Endothelial cell of umbilical vein (primary cell): ENCODE results near the gene APOD. TPM values are rescaled to one million over a fixed set of nuclear protein-coding genes. Genes with fewer than 3 reads are reported as not detected.

Source experiments
- BruUV-seq: library from RNA; stranded (reverse); fragments of 400-500 nt; replicated peaks from 2 replicates; lab custom pipeline; 2021; lab: Mats Ljungman, UMichigan
- CTCF ChIA-PET: fragments of 300-600, 350-600 bp; sonication (Branson Sonifier 250); formaldehyde crosslinking; loops from one replicate; lab custom pipeline; 2021; ENCODE audit warnings: antibody characterized with exemption, inconsistent platforms; lab: Charles Lee
- POLR2A ChIA-PET: fragments of 300-600, 350-600 bp; sonication (Branson Sonifier 250); formaldehyde crosslinking; loops from one replicate; lab custom pipeline; 2021; ENCODE audit warnings: antibody characterized with exemption, inconsistent platforms; lab: Charles Lee
- DNase-seq: peaks from one replicate; pipeline ENCODE4 v3.0.0-alpha.2; 2011; ENCODE audit warnings: low read depth, low spot score
- FAIRE-seq: peaks from 2 replicates; lab custom pipeline; 2011; peaks lifted over from hg19 to GRCh38; lab: Jason Lieb, UNC
- H2AFZ ChIP-seq: 2 replicates; pipeline ENCODE4 v1.6.0; 2012; ENCODE audit warnings: low read depth, low read length, control low read depth, inconsistent platforms
- H3K27ac ChIP-seq: 2 replicates; pipeline ENCODE4 v1.5.1; 2011; ENCODE audit warnings: low read depth, mild to moderate bottlenecking, control low read depth, low read length, moderate library complexity; ENCODE audit not compliant: insufficient read depth
- H3K27me3 ChIP-seq, 2 experiments: 2 replicates each; pipeline versions ENCODE4 v1.6.0 to v1.6.1; 2011; ENCODE audit warnings: low read length in 2 of 2, mixed read lengths in 1 of 2; ENCODE audit not compliant: control insufficient read depth in 2 of 2, insufficient read depth in 2 of 2
- H3K36me3 ChIP-seq, 2 experiments: 2 replicates in 1 of 2; 3 replicates in 1 of 2; pipeline ENCODE4 v1.5.1; 2011; ENCODE audit warnings: low read length in 2 of 2, mild to moderate bottlenecking in 1 of 2, moderate library complexity in 1 of 2; ENCODE audit not compliant: control insufficient read depth in 2 of 2, insufficient read depth in 2 of 2; ENCODE audit errors: extremely low read depth in 1 of 2
- H3K4me1 ChIP-seq: 3 replicates; pipeline ENCODE4 v1.5.1; 2011; ENCODE audit warnings: mild to moderate bottlenecking, low read length; ENCODE audit not compliant: control insufficient read depth, insufficient read depth; ENCODE audit errors: extremely low read depth
- H3K4me2 ChIP-seq: 2 replicates; pipeline ENCODE4 v1.6.1; 2011; ENCODE audit warnings: low read length, control low read depth, mixed read lengths; ENCODE audit not compliant: insufficient read depth
- H3K4me3 ChIP-seq, 3 experiments: fragments of 200-600 bp in 1 of 3; sonication (generic), shearing (Covaris generic) in 1 of 3; replicated peaks in 1 of 3; 2 replicates each; pipeline ENCODE4 v1.5.1; 2011 to 2016; ENCODE audit warnings: control low read depth in 3 of 3, low read length in 3 of 3, mild to moderate bottlenecking in 2 of 3, inconsistent platforms in 1 of 3, low read depth in 1 of 3, moderate library complexity in 1 of 3; ENCODE audit not compliant: insufficient read depth in 1 of 3
- H3K79me2 ChIP-seq: 2 replicates; pipeline ENCODE4 v1.6.0; 2012; ENCODE audit warnings: low read length, inconsistent platforms; ENCODE audit not compliant: control insufficient read depth, insufficient read depth
- H3K9ac ChIP-seq: replicated peaks from 2 replicates; pipeline ENCODE3; 2011; ENCODE audit warnings: low read length, control low read depth; ENCODE audit not compliant: insufficient read depth; ENCODE audit errors: extremely low read depth
- H3K9me1 ChIP-seq: replicated peaks from 3 replicates; pipeline ENCODE4 v1.6.0; 2011; ENCODE audit warnings: mild to moderate bottlenecking, low read length; ENCODE audit not compliant: control insufficient read depth, insufficient read depth; ENCODE audit errors: extremely low read depth
- H3K9me3 ChIP-seq: replicated peaks from 2 replicates; pipeline ENCODE4 v1.5.1; 2012; ENCODE audit warnings: low read length, inconsistent platforms; ENCODE audit not compliant: control insufficient read depth, insufficient read depth
- H4K20me1 ChIP-seq: replicated peaks from 2 replicates; pipeline ENCODE3; 2011; ENCODE audit warnings: mild to moderate bottlenecking, low read length; ENCODE audit not compliant: control insufficient read depth, insufficient read depth; ENCODE audit errors: extremely low read depth
- CTCF ChIP-seq, 2 donors: IDR thresholded peaks; 1 replicate in 1 of 2; 2 replicates in 1 of 2; pipeline ENCODE4 v1.5.1; 2011; ENCODE audit warnings: low read length in 2 of 2, mild to moderate bottlenecking in 2 of 2, moderate library complexity in 2 of 2, control low read depth in 1 of 2, inconsistent platforms in 1 of 2, low read depth in 1 of 2; ENCODE audit not compliant: insufficient read depth in 1 of 2; ENCODE audit errors: extremely low read depth in 1 of 2
- EZH2 ChIP-seq: IDR thresholded peaks from 2 replicates; pipeline ENCODE4 v1.6.1; 2012; ENCODE audit warnings: borderline replicate concordance, low read depth, mild to moderate bottlenecking, moderate library complexity, low read length, inconsistent platforms; ENCODE audit not compliant: severe bottlenecking
- FOS ChIP-seq: IDR thresholded peaks from 2 replicates; pipeline ENCODE4 v1.6.1; 2011; ENCODE audit warnings: mild to moderate bottlenecking, low read length, moderate library complexity, borderline replicate concordance; ENCODE audit not compliant: insufficient read depth
- GATA2 ChIP-seq: IDR thresholded peaks from 2 replicates; pipeline ENCODE4 v1.7.0; 2011; ENCODE audit warnings: low read depth, mild to moderate bottlenecking, moderate library complexity, mixed read lengths, low read length; ENCODE audit not compliant: insufficient read length, insufficient read depth
- JUN ChIP-seq: IDR thresholded peaks from 2 replicates; pipeline ENCODE4 v1.6.1; 2011; ENCODE audit warnings: borderline replicate concordance, low read depth; ENCODE audit not compliant: insufficient read length, insufficient read depth
- MAX ChIP-seq: IDR thresholded peaks from 2 replicates; pipeline ENCODE4 v1.6.1; 2011; ENCODE audit not compliant: insufficient read depth, insufficient read length
- MYC ChIP-seq: IDR thresholded peaks from one replicate; pipeline ENCODE4 v1.6.1; 2011; ENCODE audit warnings: mild to moderate bottlenecking, low read depth, low read length
- POLR2A ChIP-seq: IDR thresholded peaks from 2 replicates; pipeline ENCODE4 v1.6.1; 2012; ENCODE audit warnings: low read depth, mild to moderate bottlenecking, control low read depth, low read length
- POLR2AphosphoS5 ChIP-seq: IDR thresholded peaks from 2 replicates; pipeline ENCODE4 v1.6.1; 2012; ENCODE audit warnings: low read depth, mild to moderate bottlenecking, control low read depth, low read length, moderate library complexity; ENCODE audit not compliant: insufficient read depth
- dilution Hi-C: fragments of 300-500 bp; cut with MboI; formaldehyde crosslinking; loops from one replicate; pipeline ENCODE4 v1.15.0; 2019; ENCODE audit warnings: low sequenced_read_pairs; ENCODE audit not compliant: extremely low pct_ligation_motif_present
- intact Hi-C: fragments of 100-400 bp; cut with micrococcal nuclease; formaldehyde crosslinking; loops from one replicate; pipeline ENCODE4 v1.10.0; 2022
- polyA plus RNA-seq, 4 experiments: library from polyadenylated mRNA; depleted of rRNA in 3 of 4; stranded (reverse) in 3 of 4; unstranded in 1 of 4; fragments of >200 nt; gene quantifications; 2 replicates each; pipeline versions ENCODE4 v1.2.1 to v1.2.3, GENCODE V29; 2011 to 2012; ENCODE audit warnings: missing spikeins in 1 of 4
- total RNA-seq: library from RNA; stranded (reverse); gene quantifications from 2 replicates; pipeline ENCODE4 v1.2.3, GENCODE V29; 2021

The APOD gene
- total and polyA plus RNA-seq, 2 donors (not counting 3 experiments of a cell fraction or from before 2014, with no cell fraction given): 2.2 to 2.9 TPM

GRCh38 chr3:195597848-195598247, 14.1 kb upstream of the APOD start:
- H3K4me1 ChIP-seq: no peaks in the 10 kb centered on the region
- no peaks in the 10 kb centered on the region for H3K9me1 ChIP-seq
- FAIRE-seq: no peak
- H2AFZ ChIP-seq: no peak overlapping the region
- ChIA-PET CTCF (no interaction called here), POLR2A (no interaction called here)
- H3K4me2 ChIP-seq: no peak overlapping the region
- no peak for DNase-seq
- intact Hi-C loops: no loop called here
- peaks cover 0 to 4% of the 10 kb centered on the region in 2 experiments for H3K27me3 ChIP-seq
- no peak overlapping the region for H3K27ac ChIP-seq
- no peaks in the 10 kb centered on the region for H3K79me2 ChIP-seq
- BruUV-seq: no TSS peak
- no peak overlapping the region for H3K9ac ChIP-seq
- dilution Hi-C loops: no loop called here
- H3K36me3 ChIP-seq: no peaks in the 10 kb centered on the region
- TF ChIP-seq EZH2: no peak
- TF ChIP-seq JUN: no peak
- no peak for TF ChIP-seq MAX
- TF ChIP-seq FOS: no peak
- TF ChIP-seq POLR2A: no peak
- no peak for TF ChIP-seq GATA2
- TF ChIP-seq POLR2AphosphoS5: no peak
- TF ChIP-seq CTCF (IDR thresholded peaks at IDR 0.05; ENCODE audit: extremely low read depth in 1 of 2, insufficient read depth in 1 of 2, low read depth in 1 of 2, low read length in 2 of 2): no peak
- no peak for TF ChIP-seq MYC
- no peaks in the 10 kb centered on the region for H4K20me1 ChIP-seq
- H3K9me3 ChIP-seq: no peaks in the 10 kb centered on the region
- H3K4me3 ChIP-seq: no peak overlapping the region
